ENCODE results near the gene OR8D1.
A peak's percentile ranks its signal among the peaks of the same experiment; 100 is the strongest.

Gene OR8D1

DNA sequence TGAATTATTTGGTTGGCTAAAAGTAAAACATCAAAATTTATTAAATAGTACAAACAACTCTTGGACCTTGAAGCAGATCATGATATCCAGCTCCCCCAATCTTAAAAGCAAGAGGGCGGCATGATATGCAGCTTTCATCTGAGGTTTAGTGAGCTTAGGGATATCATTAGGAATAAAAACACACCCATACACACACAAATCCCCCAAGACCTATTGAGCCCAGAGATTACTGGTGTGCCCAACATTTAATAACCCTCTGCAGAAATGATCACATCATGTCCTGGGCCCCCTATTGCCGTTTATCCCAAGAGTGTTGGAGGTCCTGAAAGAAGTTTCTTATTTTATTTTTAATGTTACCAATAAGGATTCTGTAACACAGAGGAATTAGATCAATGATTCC, at the start of gene OR8D1:
OR8D1 (minus strand) TSS at position 101 of the 400 bp plus-strand sequence. CDS start 3,183 bp downstream, outside the sequence.
- DNase-seq (ENCODE audit: low spot score) = no peak

DNA sequence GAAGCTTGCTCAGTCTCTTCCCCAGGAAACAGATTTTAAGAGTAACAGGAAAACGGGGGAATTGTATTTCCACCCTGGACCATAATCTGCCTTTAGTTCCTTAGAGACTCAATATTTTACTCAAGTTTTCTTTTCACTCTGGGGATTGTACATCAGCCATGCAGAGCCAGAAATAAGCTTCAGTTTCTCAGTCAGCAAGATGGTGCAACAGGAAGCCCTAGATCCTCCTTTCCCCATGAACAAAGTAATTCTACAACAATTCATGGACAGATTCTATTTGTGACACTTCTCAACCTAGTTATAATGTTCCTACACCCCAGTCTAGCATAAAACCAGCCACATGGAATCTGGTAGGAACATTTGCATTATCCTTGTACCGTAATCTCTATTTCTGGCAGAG, 45.8 kb upstream of the OR8D1 start:
- DNase-seq (ENCODE audit: low spot score) = no peak

DNA sequence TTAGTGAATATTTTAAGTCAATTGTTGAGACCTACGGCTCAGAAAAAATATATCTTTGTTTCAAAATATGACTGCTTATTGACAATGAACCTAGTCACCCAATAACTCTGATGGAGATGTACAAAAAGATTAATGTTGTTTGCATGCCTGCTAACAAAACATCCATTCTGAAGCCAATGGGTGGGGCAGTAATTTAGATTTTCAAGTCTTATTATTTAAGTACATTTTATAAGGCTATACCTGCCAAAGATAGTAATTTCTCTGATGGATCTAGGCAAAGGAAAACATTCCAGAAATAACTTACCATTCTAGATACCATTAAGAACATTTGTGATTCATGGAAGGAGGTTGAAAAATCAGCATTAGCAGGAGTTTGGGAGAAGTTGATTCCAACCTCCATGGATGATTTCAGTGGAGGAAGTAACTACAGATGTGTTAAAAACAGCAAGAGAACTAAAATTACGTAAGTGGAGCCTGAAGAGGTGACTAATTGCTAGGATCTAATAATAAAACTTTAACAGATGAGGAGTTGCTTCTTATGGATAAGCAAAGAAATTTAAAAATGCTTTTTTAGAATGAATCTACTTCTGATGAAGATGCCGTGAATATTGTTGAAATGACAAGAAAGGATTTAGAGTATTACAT, 32.7 kb upstream of the OR8D1 start:
- DNase-seq (ENCODE audit: low spot score) = no peak

DNA sequence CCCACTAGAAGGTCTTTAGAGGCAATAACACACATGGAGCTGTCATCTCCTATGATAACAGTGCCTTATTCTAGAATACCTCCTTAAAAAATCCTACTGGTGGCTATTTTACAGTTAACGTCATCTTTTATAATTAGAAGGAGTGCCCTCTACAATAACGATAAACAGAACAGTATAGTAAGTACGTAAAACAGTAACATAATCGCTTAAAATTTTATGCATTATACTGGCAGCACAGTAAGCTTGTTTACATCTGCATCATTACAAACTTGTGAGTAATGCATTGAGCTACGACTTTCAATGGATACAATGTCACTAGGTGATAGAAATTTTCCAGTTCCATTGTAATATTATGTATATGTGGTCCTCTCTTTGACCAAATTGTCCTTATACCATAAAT, 30.6 kb upstream of the OR8D1 start:
- no peak for DNase-seq (ENCODE audit: low spot score)

DNA sequence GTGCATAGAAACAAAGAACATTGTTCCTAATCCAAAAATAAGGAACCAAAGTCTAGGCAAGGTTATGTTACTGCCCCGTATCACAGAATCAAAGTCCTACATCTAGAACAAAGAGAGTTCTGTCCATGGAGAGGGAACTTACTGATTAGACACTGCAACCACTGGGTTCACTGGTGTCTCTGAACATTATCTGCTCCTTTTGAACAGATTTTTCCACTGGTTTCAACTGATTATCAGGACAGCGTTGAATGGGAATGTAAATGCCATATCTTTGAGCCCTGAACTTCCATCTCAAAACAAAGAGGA, 26.3 kb upstream of the OR8D1 start:
- DNase-seq (ENCODE audit: low spot score) = no peak

DNA sequence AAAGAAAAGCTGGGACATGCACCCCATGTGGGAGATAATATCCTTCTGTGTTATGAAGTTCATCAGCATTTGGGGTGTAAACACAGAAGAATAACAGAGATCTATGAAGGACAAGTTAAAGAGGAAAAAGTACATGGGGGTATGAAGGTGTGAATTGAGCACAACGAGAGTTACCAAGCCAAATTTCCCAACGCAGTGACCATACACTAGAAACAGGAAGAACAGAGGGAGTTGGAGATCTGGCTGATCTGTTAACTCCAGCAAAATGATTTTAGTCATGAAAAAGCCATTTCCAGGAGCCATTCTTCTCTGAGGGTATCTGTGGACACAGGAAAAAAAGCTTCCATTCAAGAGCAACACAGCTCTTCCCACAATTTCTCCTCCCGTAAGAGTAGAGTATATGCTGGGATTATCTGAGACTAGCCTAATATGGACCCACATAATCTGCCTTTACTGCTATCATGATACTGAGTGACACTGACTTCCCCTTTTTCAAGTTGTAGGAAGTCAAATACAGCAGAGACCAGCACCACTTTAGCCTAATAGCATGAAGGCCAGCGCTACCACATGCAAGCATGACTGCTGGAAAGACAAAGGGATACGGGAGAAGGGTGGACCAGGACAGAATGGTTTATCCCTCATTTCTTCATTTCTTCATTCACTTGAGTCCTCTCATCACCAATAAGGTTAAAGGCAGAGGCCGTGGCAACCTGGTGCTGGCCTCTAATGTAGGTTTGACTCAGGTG, 25.8 kb upstream of the OR8D1 start:
- no peak for DNase-seq (ENCODE audit: low spot score)

DNA sequence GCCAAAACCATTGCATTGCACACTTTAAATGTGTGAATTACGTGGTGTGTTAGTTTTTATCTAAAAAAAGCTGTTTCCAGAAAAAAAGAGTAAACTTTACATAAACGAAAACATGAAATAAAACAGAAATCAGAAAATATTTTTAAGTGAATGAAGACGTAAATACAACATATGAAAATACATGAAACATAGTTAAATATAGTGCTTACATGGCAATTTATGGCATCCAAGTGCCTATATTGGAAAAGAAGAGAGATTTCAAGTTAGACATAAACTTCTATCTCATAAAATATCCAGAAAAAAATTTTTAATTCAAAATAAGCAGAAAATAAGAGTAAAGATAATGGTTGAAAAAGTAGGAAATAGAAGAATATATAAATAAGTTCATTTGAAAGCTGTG, 18.1 kb upstream of the OR8D1 start:
- DNase-seq (ENCODE audit: low spot score) = no peak

DNA sequence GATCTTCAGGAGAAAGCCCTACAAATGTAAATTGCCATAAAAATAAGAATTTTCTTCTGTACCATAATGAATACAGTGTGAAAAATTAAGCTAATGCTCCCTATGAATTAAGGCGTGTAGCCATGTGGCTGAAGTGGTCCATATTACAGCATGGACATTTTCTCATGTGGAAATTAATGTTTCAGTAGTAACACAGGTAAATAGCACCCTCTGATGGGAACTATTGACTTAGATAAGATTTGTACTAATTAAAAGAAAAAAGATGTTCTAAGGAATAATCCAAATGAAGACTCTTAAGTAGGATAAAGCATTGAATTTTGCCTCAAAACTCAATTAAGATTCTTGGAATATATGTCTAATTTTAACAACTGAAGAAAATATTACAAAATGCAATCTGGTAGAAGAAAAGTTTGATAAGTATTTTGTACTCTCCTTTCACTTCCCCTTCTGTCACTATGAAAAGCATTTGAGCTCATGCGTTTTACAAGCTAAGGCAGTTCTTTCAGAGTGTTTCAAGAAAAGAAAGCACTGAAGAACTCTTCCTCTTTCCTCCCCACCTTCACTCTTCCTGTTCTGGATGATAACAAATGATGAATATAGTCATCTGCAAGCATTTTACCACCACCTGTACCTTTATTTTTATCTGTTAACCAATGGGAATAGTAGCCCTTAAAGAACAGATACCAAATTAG, 16.2 kb upstream of the OR8D1 start:
- peak; percentile 10 for DNase-seq (ENCODE audit: low spot score)

DNA sequence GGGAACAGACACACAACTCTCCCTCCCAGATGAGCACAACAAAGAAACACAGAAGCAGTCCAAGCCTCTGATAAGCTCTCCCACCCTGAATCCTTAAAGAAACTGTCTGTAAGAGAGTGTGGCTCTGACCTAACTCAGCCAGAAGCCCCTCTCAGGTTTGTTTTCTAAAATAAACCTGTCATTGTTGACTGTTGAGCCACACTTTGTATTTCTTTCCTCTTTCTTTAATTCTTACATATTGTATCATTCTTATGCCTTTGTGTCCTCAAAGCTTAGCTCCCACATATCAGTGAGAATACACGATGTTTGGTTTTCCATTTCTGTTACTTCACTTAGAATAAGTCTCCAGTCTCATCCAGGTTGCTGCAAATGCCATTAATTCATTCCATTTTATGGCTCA, 14.0 kb upstream of the OR8D1 start:
- DNase-seq (ENCODE audit: low spot score) = no peak

DNA sequence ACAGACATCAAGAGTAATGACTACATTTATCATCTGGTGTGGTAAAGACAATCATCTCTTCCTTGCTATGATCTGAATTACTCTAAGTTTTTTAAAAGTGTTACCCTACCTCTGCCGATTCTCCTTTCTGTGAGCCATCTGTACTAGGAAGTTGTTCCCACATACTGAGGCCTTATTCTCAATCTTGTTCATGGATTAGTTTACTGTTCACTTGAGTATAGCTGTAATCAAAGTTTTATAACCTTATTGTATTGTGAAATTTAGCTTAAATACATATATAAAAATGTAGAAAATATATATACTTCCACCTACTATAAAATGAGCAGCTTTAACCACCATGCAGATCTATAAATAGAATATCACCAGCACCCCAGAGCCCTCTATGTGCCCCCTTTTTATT, 8.6 kb upstream of the OR8D1 start:
- DNase-seq (ENCODE audit: low spot score) = no peak

DNA sequence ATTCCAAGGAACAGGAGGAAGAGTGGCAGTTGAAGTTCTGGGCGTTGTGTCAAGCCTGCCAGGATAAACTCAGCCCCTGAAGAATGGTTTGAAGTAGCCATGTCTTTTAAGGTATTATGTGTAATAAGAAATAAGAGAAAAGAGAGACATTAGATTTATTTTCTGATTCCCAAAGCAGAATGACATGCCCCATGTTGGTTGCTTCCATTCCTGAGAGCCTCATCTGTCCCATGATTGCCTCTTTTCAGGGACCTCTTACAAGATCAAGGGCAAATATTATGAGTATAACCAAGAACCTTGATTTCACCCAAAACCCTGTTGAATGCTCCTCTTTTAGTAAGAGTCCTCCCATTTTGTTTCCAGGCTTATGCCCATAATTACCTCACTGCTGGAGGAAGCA, 6.3 kb upstream of the OR8D1 start, which contains the start of gene OR8D2:
OR8D2 (minus strand) TSS at position 101 of the 400 bp plus-strand sequence; CDS start at position 101, 0 bp downstream.
- DNase-seq (ENCODE audit: low spot score) = no peak

DNA sequence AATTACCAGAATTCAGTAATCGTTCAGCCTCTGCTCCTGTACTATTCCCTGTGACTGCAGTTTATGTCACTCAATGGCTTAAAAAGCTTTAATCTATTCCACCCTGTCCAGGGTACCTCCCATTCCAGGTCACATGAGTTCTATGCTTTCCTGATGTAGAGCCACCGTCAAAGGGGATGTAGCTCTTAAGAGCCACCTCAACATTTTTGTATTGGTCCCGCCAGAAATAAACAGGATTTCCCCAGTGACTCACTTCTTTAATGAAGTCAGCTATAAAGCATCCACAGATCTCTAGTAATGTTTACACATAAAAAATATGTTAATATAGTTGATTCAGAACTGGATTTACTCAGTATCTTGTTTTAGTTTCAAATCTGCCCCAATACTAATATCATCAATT, 1.3 kb upstream of the OR8D1 start:
- no peak for DNase-seq (ENCODE audit: low spot score)

DNA sequence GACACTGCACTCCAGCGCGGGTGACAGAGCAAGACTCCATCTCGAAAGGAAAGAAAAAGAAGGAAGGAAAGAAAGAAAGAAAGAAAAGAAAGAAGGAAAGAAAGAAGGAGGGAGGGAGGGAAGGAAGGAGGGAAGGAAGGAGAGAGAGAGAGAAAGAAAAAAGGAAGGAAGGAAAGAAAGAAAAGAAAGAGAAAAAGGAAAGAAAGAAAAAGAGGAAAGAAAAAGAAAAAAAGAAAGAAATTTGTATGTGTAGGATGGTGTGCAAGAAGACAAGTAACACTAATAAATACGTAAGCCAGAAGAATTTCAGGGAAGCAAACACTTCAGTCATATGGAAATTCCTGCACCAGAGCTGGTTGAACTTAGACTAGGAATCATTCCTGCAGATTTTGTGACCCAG, 618 bp downstream of the OR8D1 start:
- no peak for DNase-seq (ENCODE audit: low spot score)

DNA sequence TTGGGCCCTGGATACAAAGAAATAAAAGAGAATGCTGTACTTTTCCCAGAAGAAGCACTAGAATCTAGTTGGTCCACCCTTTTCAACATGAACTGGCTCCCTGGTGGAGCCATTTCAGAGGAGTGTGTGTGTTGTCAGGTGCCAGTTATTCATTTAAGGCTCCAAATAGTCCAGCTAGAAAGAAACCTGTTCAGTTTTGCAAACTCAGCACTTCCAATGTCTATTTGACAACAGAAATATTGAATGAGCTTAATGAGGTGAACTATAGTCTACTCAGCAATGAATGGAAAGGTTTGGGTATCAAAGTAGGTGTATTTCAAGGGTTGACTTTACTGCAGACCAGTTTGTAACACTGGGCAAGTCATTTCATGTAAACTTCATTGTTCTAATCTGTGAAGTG, 2.1 kb downstream of the OR8D1 start:
- no peak for DNase-seq (ENCODE audit: low spot score)

DNA sequence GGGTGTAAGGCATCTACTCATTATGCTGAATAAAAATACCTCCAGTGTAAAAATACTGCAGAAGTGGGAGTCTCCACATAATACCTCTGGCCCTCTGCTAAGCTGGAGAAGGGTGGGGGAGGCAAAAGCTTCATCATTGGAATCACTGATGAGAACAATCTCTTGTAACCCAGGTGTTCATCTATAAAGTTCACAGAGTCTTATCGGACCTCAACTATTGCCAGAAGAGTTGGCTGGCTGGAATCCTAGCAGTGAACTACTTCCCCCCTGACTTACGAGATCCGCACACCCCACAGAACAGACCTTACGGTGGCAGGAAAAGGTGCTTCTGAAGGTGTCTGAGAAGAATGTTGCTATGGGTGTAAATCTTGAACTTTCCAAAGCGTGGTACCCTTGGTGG, 2.5 kb downstream of the OR8D1 start:
- no peak for DNase-seq (ENCODE audit: low spot score)

DNA sequence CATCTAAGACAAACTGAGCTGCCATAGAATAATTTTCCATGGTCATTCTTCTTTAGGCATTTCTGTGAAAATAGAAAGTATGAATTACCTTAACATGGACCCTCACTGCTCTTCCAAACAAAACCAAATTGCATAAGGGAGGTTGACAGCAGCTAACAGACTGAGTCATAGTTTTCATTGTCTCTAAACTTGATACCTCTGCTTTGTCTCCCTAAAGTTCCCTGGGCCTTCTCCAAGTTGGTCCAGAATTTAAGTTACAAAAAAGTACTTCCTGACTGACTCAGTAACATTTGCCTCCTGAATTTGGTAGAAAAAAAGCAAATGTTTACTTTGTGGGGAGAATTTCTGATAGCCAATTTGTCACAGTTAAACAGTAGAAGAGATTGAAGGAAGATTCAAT, 3.0 kb downstream of the OR8D1 start:
- no peak for DNase-seq (ENCODE audit: low spot score)

DNA sequence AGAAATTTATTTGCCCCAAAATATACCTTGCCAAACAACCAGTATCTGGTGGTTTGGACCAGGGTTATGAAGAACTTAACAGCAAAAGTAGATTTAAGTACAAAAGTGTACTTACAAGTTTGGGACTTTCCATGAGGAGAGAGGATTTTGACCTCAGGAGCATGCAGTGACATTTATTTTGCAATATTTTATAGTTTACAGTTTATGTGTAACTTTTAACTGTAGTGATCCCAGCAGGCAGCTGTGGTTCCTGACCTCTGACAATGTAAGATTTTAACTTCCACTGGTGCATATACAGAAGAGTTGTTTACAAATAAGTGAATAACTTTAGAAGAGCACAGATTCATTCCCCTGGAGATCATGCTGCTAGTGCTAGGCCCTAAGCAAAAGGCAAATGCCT, 6.7 kb downstream of the OR8D1 start:
- DNase-seq (ENCODE audit: low spot score) = no peak

DNA sequence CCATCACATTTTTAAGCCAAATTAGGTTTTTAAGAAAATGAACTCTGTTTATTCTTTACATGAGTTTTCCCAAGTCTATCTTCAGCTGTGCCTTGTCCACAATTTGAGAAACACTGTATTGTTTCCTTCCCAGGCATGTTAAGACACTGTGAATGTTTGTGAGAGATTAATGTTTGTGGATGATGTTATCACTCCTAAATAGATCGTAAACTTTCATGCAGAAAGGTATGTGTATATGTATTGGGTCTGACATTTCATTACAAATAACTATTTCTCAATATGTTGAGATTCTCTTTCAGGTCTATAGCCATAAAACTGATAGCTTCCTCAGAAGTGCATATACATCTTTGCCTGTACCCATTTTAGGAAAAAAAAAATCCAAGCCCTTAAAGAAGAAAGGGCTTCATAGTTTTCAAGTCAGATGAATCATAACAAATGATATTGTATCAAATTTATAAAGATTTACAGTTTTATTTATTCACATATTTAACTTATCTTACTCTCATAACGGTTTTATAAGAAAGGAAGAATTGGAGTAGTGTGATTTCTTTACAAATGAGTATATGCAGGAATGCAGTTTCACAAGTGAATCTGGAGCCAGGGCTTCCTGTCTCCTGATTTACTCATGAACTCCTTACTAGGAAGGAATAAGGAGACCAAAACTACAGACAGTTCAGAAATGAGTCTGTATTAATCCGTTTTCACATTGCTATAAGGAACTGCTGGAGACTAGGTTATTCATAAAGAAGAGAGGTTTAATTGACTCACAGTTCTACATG, 11.2 kb downstream of the OR8D1 start:
- no peak for DNase-seq (ENCODE audit: low spot score)

DNA sequence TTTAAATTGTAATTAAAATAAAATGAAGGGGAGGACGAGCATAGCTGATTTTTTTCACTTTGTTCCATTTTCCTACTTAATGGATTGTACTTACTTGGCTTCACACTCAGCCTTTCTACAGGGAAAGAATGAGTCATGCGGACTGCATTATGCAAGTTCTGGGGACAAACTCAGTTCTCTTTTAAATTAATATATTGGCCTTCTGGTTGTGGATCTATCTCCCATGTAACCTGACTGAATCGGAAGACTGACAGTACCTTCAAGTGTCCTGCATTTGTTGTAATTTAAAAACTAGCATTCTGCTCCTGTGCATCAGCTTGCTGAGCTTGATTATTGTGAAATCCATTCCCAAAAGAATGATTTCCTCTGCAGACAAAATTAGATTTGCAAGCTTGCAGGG, 12.2 kb downstream of the OR8D1 start:
- DNase-seq (ENCODE audit: low spot score) = no peak

DNA sequence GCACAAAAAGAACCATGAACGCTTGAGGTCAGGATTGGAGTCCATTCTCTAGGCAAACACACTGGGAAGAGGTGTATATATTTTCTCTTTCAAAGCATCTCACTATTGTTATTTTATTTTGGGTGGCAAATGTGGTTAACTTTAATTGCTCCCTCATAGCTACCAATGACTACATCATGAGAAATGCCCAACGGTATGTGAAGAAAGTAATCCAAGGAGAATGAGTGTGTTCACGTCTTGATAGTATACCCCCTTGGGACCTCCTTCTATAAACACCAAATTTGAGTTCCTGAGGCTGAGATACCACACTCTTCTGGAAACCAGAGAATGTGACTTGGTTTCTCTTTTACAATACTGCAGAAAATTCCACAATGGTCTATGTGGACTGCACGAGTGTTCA, 15.8 kb downstream of the OR8D1 start:
- no peak for DNase-seq (ENCODE audit: low spot score)

DNA sequence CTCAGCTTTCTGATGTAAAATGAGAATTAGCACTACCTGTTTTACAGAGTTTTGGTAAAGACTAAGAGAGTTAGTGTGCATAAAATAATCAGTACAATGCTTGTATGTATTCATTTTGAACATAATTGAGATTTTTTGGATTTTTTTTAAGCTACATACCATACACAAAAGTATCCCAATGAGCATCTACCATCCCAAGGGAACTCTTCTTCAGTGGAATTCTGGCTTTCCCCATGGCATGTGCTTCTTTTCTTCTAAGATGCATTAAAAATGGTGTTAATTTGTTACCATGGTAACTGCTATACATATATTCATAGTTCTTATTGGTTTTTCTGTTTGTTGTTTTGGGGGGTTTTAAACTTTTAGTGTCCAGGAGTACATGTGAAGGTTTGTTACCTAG, 17.7 kb downstream of the OR8D1 start:
- no peak for DNase-seq (ENCODE audit: low spot score)

DNA sequence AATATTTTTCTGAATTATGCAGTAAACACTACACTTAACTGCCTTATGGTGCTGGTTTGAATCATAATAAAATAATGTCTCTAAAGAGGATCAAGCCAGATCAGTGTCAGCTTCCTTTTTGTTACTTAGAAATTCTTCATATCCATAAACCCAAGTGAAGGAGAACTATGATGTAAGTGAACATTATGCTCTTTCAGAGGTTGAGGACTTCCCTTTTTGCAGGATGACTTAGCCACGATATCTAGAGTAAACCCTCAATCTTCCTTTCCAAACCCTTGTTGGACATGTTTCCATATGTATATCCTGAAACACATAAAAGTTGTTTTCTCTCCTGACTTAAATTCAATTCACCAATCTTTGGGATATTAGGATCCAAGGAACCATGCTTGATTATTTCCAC, 19.1 kb downstream of the OR8D1 start:
- DNase-seq (ENCODE audit: low spot score) = no peak
